Breast epithelium (tissue), 3 donors: ENCODE data around the gene ANKRD24.

Experiments
- POLR2A ChIP-seq: fragments of 450-650 bp; IDR thresholded peaks from one replicate; pipeline ENCODE4 v1.6.1; 2016; ENCODE audit warnings: antibody characterized with exemption, mild to moderate bottlenecking, moderate library complexity
- POLR2AphosphoS5 ChIP-seq, 3 donors: sonication (generic); formaldehyde crosslinking; IDR thresholded peaks; one replicate each; pipeline ENCODE4 v1.6.1; 2017; ENCODE audit warnings: antibody characterized with exemption in 3 of 3
- TF ChIP-seq, protein P1 (sequence below), 3 donors: fragments of 450-650 bp; IDR thresholded peaks; one replicate each; pipeline ENCODE4 v1.5.1; 2016 to 2017; ENCODE audit warnings: antibody characterized with exemption in 3 of 3, mild to moderate bottlenecking in 3 of 3, moderate library complexity in 3 of 3

DNA sequence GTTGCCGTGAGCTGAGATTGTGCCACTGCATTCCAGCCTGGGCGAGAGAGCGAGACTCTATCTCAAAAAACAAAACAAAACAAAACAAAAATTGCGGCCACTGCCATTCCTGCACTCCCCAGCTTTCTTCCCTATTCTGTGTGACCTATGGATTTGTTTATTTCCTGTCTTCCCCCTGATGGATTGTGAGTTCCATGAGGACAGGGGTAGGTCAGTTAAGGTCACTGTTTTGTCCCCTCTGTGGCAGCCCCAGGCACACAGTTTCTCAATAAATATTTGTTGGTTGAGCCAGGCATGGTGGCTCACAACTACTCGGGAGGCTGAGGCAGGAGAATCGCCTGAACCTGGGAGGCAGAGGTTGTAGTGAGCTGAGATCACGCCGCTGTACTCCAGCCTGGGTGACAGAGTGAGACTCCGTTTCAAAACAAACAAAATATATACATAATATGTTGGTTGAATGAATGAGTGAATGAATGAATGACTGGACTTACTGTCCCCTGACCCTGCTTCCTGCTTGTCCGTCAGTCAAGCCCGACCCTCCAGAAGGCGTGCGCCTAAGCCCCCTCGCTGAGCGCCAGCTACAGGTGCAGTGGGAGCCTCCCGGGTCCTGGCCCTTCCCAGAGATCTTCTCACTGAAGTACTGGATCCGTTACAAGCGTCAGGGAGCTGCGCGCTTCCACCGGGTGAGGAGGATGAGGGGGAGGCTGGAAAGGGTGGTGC is 51.8 kb downstream of the ANKRD24 start:
- TF ChIP-seq, protein P1, sequence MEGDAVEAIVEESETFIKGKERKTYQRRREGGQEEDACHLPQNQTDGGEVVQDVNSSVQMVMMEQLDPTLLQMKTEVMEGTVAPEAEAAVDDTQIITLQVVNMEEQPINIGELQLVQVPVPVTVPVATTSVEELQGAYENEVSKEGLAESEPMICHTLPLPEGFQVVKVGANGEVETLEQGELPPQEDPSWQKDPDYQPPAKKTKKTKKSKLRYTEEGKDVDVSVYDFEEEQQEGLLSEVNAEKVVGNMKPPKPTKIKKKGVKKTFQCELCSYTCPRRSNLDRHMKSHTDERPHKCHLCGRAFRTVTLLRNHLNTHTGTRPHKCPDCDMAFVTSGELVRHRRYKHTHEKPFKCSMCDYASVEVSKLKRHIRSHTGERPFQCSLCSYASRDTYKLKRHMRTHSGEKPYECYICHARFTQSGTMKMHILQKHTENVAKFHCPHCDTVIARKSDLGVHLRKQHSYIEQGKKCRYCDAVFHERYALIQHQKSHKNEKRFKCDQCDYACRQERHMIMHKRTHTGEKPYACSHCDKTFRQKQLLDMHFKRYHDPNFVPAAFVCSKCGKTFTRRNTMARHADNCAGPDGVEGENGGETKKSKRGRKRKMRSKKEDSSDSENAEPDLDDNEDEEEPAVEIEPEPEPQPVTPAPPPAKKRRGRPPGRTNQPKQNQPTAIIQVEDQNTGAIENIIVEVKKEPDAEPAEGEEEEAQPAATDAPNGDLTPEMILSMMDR (IDR thresholded peaks at IDR 0.05), result no peak
- TF ChIP-seq POLR2A, result no peak
- TF ChIP-seq POLR2AphosphoS5 (IDR thresholded peaks at IDR 0.05), result no peak
